NCI-H345 treated with DMSO at 0.1 percent for 48 hours (cell line): ENCODE measurements around the gene SGK2.
"Not testable (repeated sequence)": the region's sequence is repeated elsewhere in the genome, so short reads cannot be mapped to it uniquely, and the experiment has no call there.

Experiments
- DNase-seq: peaks from one replicate; lab custom pipeline; 2025; ENCODE audit not compliant: unreplicated experiment; lab: John Stamatoyannopoulos, UW

Gene SGK2

GRCh38 chr20:43563429-43563828, 4.6 kb downstream of the SGK2 start:
- no peak for DNase-seq

DNA sequence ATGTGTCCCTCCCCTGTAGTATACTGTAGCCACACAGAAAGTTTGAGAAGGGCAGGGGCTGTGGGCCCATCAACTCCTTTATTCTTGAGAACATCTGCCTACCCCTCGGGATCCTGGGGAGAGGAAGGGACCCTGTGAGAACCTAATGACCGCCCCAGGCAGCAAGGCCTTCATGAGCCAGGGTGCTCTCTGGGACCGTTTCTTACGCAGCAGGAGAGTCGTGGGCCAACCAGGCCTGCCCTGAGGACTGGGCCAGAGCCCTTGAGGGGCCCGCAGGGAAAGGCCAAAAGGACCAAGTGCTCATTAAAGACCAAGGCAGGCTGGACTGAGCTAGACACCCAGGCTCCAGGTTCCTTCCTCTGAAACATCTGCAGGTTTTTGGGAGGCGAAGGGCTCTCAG, 5.2 kb downstream of the SGK2 start:
- no peak for DNase-seq

DNA sequence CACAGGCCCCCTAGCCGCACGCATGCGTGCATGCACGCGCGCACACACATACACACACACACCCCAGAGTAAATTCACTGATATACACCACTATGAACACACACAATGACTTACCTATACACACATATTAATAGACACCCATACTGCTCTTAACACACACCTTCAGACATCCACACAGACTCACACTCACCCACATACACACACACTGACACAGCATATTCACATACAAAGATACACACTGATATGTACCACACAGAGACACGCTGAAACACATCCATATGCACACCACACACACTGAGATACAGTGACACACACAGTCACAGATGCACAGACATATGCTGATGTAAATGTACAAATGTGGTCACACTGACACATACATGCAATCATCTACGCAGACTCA, 5.6 kb downstream of the SGK2 start:
- DNase-seq: no peak

GRCh38 chr20:43564993-43565757, 6.3 kb downstream of the SGK2 start:
- no peak for DNase-seq

DNA sequence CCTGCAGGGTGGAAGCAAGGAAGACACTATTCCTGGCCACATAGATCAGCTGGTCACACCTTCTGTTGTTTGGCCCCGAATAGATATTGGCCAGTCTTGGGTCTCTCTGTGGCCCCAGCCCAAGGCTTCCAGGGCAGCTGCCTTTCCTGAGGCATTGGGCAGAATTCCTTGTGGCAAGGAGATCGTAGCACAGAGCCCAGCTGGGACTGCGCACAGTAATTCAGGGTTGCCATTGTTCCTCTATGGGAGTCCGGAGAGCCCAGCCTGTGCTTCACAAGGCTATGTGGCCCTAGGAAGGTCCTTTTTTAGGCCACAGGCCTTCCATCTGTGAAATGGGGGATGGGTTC, 6.9 kb downstream of the SGK2 start:
- no peak for DNase-seq

DNA sequence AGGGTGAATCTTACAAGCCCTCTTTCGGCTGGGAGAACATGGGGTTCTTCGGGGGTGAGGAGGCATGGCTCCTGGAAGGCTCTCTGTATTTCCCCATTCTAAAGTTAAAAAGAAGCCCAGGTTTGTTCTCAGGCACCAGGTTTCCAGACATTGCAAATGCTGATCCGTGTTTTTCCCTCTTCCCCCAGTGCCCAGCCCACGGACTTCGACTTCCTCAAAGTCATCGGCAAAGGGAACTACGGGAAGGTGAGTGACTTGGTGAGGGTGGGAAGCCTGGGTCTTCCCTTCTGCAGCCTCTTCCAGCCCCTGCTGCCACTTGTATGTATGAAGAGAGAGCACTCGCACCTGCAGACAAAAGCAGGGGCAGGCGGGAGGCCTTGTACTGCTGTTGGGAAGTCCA, 8.7 kb downstream of the SGK2 start:
- DNase-seq: no peak

DNA sequence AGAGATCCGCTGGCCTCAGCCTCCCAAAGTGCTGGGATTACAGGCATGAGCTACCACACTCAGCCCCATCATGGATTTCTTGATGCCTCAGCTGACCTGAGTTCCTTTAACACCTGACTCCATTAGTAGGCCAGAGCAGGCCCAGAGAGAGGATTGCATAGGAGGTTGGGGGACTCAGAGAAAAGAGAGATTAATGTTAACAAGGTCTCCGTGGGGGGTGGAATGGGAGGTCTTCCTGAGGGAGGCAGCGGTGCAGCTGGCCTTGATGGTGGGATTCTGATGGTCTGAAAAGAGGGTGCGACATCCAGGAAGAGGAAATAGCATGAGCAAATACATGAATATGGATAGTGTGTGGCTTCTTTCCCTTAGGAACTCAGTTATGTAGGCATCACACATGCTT, 9.9 kb downstream of the SGK2 start:
- DNase-seq: no peak

DNA sequence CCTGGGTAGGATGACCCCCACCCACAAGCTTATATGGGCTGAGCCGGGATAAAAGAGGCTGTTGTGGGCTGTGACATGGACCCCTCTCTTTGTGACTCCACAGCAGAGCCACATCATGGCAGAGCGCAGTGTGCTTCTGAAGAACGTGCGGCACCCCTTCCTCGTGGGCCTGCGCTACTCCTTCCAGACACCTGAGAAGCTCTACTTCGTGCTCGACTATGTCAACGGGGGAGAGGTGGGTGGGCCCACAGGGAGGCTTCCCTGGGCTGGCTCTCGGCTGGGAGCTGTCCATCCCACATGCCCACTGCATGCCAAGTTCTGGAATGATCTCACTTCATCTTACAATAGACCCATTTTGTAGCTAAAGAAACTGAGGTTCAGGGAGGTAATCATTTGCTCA, 10.5 kb downstream of the SGK2 start:
- no peak for DNase-seq

GRCh38 chr20:43570496-43570895, 11.7 kb downstream of the SGK2 start:
- DNase-seq: no peak

GRCh38 chr20:43571310-43571709, 12.5 kb downstream of the SGK2 start:
- DNase-seq: no peak

DNA sequence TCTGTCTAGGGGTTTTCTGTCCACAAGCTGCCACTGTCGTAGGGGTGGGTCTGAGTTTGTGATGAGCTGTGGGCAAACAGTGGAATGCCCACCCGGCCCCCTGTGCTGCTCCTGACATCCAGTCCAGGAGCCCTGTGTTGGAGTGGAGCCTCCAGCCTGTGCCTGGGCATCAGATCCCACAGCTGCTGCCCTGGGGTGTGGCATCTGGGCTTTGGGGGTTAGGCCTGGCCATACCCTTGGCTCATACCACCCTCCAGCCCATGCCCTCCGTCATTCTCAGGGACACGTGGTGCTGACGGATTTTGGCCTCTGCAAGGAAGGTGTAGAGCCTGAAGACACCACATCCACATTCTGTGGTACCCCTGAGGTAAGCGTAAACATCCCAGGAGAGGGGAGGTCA, 12.9 kb downstream of the SGK2 start:
- no peak for DNase-seq

DNA sequence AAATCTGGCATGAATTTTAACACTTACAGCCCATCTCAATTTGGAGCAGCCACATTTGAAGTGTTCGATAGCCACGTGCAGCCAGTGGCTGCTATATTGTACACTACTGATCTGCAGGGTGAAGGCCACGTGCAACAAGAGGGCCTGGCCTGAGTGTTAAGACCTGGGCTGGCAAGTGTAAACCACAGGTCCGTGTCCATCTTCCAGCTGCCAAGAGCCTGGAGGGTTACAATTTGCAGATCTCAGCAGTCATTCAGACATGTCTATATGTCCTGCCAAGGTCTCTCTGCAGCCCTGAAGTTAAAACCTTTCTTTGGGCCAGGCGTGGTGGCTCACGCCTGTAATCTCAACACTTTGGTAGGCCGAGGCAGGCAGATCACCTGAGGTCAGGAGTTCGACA, 14.1 kb downstream of the SGK2 start:
- DNase-seq: no peak

DNA sequence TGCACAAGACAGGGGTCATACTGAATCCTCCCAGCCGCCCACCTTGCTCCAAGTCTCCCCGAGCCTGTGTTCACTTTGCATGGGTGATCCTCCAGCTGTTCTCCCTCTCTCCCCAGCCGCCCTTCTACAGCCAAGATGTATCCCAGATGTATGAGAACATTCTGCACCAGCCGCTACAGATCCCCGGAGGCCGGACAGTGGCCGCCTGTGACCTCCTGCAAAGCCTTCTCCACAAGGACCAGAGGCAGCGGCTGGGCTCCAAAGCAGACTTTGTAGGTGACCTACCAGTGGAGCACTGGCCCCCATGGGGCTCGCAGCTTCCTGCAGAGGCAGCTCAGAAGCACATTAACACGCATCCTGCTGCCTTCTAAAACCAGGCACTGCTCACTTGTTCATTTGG, 17.3 kb downstream of the SGK2 start:
- no peak for DNase-seq

DNA sequence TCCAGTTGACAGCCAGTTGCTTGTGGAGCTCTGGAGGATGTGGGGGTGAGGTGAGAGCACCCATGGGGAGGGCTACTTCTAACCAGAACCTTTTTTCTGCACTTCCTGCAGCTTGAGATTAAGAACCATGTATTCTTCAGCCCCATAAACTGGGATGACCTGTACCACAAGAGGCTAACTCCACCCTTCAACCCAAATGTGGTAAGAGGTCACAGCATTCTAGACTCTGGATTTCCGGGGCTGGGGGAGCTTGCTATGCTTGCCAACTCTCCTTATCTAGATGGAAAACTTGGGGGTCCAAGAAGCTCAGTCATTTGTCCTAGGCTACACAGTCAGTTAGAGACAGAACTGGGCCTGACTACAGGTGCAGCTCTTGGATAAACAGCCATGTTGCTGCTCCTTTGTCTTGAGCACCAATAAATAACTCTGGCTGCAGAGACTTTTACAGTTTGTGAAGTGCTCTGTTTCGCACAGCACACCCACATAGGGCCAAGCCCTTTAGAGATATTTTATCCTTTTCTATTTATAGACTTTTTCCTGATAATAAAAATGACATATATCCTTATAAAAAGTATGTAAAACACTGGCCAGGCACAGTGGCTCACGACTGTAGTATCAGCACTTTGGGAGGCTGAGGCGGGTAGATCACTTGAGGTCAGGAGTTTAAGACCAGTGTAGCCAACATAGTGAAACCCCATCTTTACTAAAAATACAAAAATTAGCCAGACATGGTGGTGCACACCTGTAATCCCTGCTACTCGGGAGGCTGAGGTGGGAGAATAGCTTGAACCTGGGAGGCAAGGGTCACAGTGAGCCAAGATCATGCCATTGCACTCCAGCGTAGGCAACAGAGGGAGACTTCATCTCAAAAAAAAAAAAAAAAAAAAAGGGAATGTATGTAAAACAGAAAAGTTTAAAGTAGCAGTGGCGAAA, 21.3 kb downstream of the SGK2 start:
- no peak for DNase-seq

GRCh38 chr20:43583133-43583864, 24.5 kb downstream of the SGK2 start:
- DNase-seq: no peak

DNA sequence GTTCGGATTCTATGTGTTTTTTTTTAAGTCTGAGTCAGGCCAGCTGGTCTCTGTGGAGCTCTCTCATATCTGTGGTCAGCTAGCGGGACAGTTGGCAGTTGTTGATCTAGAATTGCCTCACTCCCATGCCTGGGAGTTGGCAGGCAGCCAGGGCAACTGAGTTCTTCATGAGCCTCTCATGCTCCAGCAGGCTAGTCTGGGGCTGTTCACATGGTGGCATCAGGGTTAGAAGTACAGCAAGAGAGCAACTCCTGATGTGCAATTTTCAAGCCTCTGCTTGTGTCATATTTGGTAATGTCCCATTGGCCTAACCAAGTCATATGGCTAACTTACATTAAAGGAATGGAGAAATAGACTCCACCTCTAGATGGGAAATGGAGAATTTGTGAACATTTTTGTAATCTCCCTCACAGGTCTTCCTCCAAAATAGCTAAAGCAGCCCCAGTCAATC, 25.2 kb downstream of the SGK2 start:
- DNase-seq: no peak

DNA sequence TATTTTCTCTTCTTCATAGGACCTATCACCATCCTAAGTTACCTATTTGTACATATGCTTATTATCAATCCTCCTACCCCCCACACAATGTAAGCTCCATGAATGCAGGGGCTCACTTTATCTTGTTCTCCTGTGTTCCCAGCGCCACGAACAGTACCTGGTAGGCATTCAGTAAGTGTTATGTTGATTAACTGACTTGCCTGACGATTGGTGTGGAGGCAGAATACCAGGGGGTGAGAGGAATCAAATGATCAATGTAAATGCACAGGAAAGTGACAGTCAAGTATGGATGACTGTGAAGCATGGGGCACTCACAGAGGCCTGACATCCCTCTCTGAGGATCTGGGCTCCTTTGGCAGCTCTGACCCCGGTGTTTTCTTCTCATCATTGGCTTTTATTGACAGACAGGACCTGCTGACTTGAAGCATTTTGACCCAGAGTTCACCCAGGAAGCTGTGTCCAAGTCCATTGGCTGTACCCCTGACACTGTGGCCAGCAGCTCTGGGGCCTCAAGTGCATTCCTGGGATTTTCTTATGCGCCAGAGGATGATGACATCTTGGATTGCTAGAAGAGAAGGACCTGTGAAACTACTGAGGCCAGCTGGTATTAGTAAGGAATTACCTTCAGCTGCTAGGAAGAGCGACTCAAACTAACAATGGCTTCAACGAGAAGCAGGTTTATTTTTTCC, 25.8 kb downstream of the SGK2 start:
- no peak for DNase-seq

- no peak for DNase-seq
Observed at GRCh38 chr20:43586641-43587040, 27.8 kb downstream of the SGK2 start.

DNA sequence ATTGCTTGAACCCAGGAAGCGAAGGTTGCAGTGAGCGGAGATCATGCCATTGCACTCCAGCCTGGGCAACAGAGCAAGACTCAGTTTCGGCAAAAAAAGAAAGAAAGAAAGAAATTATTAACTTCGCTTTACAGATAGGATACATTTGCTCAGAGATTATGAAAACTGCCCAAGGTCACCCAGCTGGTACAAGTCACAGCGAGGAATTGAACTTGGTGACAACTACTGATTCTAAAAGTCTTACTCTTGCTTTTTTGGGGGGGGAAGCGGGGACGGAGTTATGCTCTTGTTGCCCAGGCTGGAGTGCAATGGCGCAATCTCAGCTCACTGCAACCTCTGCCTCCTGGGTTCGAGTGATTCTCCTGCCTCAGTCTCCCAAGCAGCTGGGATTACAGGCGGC, 29.7 kb downstream of the SGK2 start:
- DNase-seq: not testable (repeated sequence)

GRCh38 chr20:43590036-43590391, 31.2 kb downstream of the SGK2 start:
- peak; percentile 40 for DNase-seq
